Measurements from ENCODE around the gene CPNE5.

CPNE5 gene

GRCh38 chr6:36758516-36759147, 80.6 kb downstream of the CPNE5 start:
- DNase-seq = no peak

GRCh38 chr6:36757943-36758508, 81.2 kb downstream of the CPNE5 start:
- no peak for DNase-seq

GRCh38 chr6:36757206-36757605, 82.0 kb downstream of the CPNE5 start:
- peak; percentile 75 for DNase-seq

- DNase-seq = no peak
Measured at GRCh38 chr6:36756786-36757185, 82.5 kb downstream of the CPNE5 start.

GRCh38 chr6:36755435-36756348, 83.6 kb downstream of the CPNE5 start:
- DNase-seq = peak; percentile 95

GRCh38 chr6:36754582-36755434, 84.4 kb downstream of the CPNE5 start:
- DNase-seq = no peak

GRCh38 chr6:36753671-36754405, 85.4 kb downstream of the CPNE5 start:
- no peak for DNase-seq

- DNase-seq = no peak
Measured at GRCh38 chr6:36752886-36753506, 86.2 kb downstream of the CPNE5 start.

- DNase-seq = peak; percentile 74
Measured at GRCh38 chr6:36752187-36752885, 86.9 kb downstream of the CPNE5 start.

GRCh38 chr6:36751833-36752186, 87.4 kb downstream of the CPNE5 start:
- DNase-seq = no peak

GRCh38 chr6:36751091-36751490, 88.2 kb downstream of the CPNE5 start:
- no peak for DNase-seq

GRCh38 chr6:36749829-36750489, 89.3 kb downstream of the CPNE5 start:
- no peak for DNase-seq

GRCh38 chr6:36746251-36746650, 93.0 kb downstream of the CPNE5 start:
- DNase-seq = no peak

GRCh38 chr6:36745836-36746235, 93.4 kb downstream of the CPNE5 start:
- DNase-seq = no peak

GRCh38 chr6:36745283-36745682, 94.0 kb downstream of the CPNE5 start:
- no peak for DNase-seq

- DNase-seq = no peak
Measured at GRCh38 chr6:36744304-36744673, 95.0 kb downstream of the CPNE5 start.

GRCh38 chr6:36743538-36744303, 95.5 kb downstream of the CPNE5 start:
- no peak for DNase-seq

GRCh38 chr6:36743032-36743431, 96.2 kb downstream of the CPNE5 start:
- no peak for DNase-seq

- DNase-seq = no peak
Measured at GRCh38 chr6:36742146-36742545, 97.1 kb downstream of the CPNE5 start.

- no peak for DNase-seq
Measured at GRCh38 chr6:36740818-36741179, 98.4 kb downstream of the CPNE5 start.

Measured in activated CD4-positive, alpha-beta T cell treated with anti-CD3 and anti-CD28 coated beads, Interleukin-2, amount 50 U/mL, for 16 hours (primary cell).